Stimulated activated CD8-positive, alpha-beta memory T cell treated with anti-CD3 and anti-CD28 coated beads, Interleukin-15, amount 100 ng/mL, for 1 hour (primary cell): ENCODE data around the gene LGALS3BP.
"Not testable (repeated sequence)": the region's sequence is repeated elsewhere in the genome, so short reads cannot be mapped to it uniquely, and the experiment has no call there.

Experiments
- DNase-seq: peaks from one replicate; pipeline ENCODE4 v3.0.0-alpha.2; 2020; ENCODE audit warnings: low read depth

LGALS3BP gene

GRCh38 chr17:78962345-78962983 lies 17.3 kb downstream of the LGALS3BP start:
- no peak for DNase-seq

DNA sequence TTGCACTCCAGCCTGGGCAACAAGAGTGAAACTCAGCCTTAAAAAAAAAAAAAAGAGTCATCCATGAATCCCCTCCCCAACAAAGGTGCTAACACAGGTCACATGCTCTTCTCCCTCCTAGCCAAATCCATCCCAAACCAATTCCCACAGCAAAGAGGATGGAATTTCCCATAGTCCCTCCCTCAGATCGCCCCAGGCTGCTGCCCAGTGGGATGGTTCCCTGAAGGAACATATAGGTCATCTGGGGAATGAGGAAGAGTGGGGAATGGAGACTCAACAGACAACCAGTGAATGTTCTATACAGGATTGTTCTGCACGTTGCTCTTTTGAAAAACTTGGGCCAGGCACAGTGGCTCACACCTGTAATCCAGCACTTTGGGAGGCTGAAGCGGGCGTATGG lies 18.2 kb downstream of the LGALS3BP start:
- no peak for DNase-seq

GRCh38 chr17:78960928-78961327 lies 18.8 kb downstream of the LGALS3BP start:
- DNase-seq = no peak

- DNase-seq = no peak
These were observed 19.9 kb downstream of the LGALS3BP start for GRCh38 chr17:78959803-78960202.

GRCh38 chr17:78958641-78959127 lies 21.0 kb downstream of the LGALS3BP start:
- DNase-seq = no peak

GRCh38 chr17:78957128-78957527 lies 22.6 kb downstream of the LGALS3BP start:
- DNase-seq = no peak

GRCh38 chr17:78956254-78956653 lies 23.5 kb downstream of the LGALS3BP start:
- DNase-seq = no peak

GRCh38 chr17:78954684-78955083 lies 25.0 kb downstream of the LGALS3BP start:
- DNase-seq = no peak

GRCh38 chr17:78953356-78954350 lies 26.1 kb downstream of the LGALS3BP start:
- no peak for DNase-seq

DNA sequence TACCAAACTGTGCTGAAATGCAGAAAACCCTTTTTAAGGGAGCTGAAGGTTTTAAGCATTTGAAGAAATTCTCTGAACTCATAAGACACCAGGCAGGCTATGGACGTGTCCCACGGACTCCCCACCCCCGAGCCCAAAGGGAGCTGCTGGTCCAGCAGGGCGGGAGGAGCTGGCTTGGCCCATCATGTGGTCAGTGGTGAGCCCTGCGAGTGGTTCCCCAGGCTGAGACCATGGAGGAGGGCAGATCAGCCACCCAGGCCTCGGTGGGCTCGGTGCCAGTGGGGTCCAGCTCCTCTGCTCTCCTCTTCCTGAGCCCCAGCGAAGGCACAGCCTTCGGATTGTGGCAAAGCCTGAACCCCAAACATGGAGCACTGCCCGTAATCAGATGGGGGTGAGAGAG lies 27.0 kb downstream of the LGALS3BP start:
- DNase-seq = no peak

DNA sequence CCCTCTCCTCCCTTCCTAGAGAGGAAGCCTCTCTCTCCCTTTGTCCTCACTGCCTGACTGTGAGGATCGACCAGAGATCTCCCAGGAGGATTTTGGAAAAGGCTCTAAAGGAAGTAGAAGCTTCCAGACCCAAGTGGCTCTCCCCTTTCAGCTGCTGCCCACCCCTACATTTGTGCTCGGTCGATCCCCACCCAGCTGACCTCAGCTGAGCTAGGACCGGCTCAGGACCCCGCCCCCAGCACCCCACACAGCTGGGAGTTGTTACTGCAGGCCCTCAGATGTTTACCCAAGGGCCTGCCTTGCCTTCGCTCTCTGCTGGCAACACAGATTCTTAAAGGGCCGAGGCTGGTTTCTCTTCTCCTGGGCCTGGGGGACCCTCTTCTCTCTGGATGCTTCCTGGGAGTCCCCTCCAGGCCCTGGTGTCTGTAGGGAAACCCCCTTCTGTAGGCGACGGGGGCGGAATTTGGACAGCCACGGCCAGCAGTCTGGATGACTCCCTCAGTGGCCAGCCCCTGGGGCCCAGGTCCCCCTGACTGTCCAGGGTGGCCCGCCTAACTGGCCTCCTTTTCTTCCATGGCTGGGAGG lies 27.7 kb downstream of the LGALS3BP start:
- no peak for DNase-seq

- DNase-seq = no peak
These were observed 28.9 kb downstream of the LGALS3BP start for GRCh38 chr17:78950870-78951269.

DNA sequence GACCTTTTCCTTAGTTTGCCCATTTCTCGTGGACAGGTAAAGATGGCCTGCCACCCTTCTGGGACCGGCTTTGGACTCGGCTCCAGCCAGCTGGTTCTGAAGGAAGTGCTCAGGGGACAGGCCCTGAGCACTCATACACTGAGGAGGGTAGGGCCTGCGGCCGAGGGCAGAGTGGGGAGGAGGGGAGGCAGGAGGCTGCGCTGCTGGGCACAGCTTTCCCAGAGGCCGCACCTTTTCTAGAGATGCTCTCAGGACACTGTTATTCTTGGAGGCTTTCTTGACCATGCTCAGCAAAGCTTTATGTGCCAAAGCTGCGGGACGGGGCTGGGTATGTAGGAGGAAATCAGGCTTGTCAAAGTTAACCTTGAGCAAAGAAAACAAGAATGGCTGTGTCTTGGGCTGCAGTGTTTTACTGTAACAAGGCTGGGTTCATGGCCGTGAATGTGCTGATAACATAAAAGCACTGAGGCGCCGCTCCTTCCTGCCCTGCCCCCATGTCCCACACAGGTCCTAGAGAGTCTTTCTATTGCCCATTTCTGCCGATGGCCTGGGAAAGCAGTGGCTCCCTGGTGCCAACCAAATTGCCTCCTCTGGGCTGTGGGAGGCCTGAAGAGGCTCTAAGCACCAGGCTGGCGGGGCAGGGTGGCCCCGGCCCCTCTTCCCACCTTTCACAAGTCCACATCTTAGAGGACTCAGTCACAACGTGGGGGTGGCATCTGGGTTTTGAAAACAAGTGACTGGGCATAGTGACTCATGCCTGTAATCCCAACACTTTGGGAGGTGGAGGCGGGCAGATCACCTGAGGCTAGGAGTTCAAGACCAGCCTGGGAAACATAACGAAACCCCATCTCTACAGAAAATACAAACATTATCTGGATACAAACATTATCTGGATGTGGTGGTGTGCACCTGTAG lies 32.2 kb downstream of the LGALS3BP start:
- no peak for DNase-seq

GRCh38 chr17:78946631-78947030 lies 33.1 kb downstream of the LGALS3BP start:
- no peak for DNase-seq

GRCh38 chr17:78946131-78946530 lies 33.6 kb downstream of the LGALS3BP start:
- DNase-seq = no peak

- not testable (repeated sequence) for DNase-seq
These were observed 34.3 kb downstream of the LGALS3BP start for GRCh38 chr17:78945455-78945854.

- no peak for DNase-seq
These were observed 34.8 kb downstream of the LGALS3BP start for GRCh38 chr17:78944956-78945355.

DNA sequence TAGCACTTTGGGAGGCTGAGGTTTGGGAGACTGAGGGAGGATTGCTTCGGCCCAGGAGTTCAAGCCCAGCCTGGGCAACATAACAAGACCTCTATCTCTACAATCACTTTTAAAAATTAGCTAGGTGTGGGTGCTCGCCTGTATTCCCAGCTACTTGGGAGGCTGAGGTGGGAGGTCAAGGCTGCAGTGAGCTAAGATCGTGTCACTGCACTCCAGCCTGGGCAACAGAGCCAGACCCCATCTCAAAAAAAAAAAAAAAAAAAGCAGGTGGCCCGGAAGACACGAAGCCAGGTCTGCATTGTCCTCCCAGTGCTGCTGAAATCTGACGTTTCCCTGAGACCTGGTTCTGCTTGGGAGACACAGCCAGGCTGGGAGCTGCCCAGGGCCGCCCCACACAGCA lies 35.7 kb downstream of the LGALS3BP start:
- DNase-seq = no peak

DNA sequence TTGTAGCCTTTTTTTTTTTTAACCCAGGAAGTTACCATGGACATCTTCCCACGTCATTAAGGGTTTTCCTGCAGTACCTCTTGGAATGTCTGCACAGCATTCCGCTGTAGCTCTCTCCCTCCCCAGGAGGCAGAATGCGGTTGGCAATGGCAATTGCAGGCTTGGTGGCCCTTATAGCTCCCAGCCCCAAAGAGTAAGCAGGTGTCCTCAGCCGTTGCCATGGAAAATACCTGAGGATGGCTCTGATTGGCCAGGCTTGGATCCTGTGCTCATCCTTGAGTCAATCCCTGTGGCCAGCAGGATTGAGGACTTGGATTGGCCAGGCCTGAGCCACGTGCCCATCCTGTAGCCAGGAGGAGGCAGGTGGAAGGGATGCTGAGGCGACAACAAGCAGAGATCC lies 39.0 kb downstream of the LGALS3BP start:
- DNase-seq = no peak

DNA sequence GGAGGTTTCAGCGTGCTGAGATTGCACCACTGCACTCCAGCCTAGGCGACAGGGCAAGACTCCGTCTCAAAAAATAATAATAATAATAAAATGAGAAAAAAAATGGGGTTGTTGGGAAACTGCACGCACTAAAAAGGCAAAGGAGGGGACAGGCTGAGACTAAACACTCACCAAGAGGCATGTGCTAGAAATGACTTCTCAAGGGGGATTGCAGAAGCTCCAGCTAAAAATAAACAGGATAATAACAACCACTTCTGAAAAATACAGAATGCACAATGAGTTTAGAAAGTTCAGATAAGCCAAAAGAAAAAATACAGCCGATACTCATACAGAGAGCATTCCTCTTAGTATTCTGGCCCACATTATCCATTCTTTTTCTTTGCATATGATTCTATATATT lies 39.5 kb downstream of the LGALS3BP start:
- no peak for DNase-seq

DNA sequence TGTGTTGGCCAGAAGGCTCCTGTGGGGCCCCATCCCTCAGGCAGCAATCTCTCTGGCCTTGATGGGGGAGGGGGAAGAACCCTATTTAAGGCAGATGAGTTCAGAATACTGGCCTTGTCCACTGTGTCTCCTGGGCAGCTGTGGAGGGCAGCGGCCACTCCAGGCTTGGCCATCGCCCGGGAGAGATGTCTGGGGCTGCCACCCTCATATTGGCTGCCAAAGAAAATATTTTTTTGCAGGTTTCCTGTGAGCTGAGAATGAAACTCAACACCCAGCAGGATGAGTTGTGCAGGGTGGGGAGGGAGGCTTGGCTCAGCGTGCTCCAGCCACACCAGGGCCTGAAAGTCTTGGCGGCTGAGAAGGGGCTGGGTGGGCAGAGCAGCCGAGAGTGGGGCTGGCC lies 40.1 kb downstream of the LGALS3BP start:
- no peak for DNase-seq

DNA sequence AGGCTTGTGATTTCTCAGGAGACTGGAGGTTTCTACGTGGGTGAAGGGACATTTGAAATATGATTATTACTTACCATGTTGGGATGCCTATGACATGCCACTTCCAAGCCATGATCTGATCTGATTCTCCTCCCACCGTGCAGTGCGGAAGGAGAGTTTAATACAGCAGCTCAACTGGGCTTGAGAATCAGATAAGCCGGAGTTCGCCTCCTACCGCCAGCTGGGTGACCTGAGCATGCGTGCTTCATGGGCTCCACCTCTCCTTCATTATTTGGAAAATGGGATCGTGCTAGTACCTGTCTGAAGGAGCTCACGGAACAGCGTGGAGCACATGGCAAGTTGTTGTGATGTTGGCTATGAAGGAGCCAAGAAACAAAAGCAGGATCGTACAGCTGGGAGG lies 42.2 kb downstream of the LGALS3BP start:
- no peak for DNase-seq
